ENCODE data around the gene SEMA3D. TPM values are rescaled to one million over a fixed set of nuclear protein-coding genes. Genes with fewer than 3 reads are reported as not detected.

The SEMA3D gene
- total and polyA plus RNA-seq, 12 donors: 0.80 to 9.3 (median 6.6) TPM

GRCh38 chr7:85102813-85103350 is 84.0 kb downstream of the SEMA3D start:
- Histone ChIP-seq H3K27ac (no peak overlapping the region), H3K4me3 (no peak overlapping the region), H3K36me3 (replicated peaks in 1 of 2) (no peaks in the 10 kb centered on the region), H3K4me1 (replicated peaks in 1 of 2) (peaks cover 5 to 16% of the 10 kb centered on the region in 2 donors), H3K27me3 (no peaks in the 10 kb centered on the region), H3K9me3 (replicated peaks in 1 of 3) (no peaks in the 10 kb centered on the region)
- intact Hi-C loops (cut with DNase I): no loop called here
- TF ChIP-seq POLR2A (IDR thresholded peaks at IDR 0.05): no peak
- TF ChIP-seq, protein P1, sequence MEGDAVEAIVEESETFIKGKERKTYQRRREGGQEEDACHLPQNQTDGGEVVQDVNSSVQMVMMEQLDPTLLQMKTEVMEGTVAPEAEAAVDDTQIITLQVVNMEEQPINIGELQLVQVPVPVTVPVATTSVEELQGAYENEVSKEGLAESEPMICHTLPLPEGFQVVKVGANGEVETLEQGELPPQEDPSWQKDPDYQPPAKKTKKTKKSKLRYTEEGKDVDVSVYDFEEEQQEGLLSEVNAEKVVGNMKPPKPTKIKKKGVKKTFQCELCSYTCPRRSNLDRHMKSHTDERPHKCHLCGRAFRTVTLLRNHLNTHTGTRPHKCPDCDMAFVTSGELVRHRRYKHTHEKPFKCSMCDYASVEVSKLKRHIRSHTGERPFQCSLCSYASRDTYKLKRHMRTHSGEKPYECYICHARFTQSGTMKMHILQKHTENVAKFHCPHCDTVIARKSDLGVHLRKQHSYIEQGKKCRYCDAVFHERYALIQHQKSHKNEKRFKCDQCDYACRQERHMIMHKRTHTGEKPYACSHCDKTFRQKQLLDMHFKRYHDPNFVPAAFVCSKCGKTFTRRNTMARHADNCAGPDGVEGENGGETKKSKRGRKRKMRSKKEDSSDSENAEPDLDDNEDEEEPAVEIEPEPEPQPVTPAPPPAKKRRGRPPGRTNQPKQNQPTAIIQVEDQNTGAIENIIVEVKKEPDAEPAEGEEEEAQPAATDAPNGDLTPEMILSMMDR (IDR thresholded peaks at IDR 0.05): no peak
- DNase-seq: no peak
- WGBS, 4 donors: 15 to 21% (median 17%) methylated on average over 2 of the region's 2 CpGs

DNA sequence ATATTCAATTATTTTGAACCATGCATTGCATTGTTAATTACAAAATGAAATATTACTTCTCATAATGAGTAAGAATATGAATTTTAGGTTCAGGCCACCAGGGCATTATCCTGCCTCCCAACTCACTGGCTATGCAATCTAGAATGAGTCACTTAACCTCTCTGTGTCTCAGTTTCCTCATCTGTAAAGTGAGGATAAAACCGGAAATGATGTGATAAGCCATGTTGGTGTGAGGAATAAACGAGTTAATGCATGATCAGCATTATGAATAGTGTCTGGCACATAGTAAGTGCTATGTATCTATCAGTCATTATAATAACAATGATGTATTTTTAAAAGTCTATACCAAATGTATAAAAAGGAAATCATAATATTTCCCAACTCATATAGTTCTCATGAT is 85.5 kb downstream of the SEMA3D start:
- no peaks in the 10 kb centered on the region for H3K27me3 ChIP-seq
- WGBS, 4 donors: 74 to 85% (median 82%) methylated on average over 2 of the region's 2 CpGs
- intact Hi-C loops (cut with DNase I): no loop called here

DNA sequence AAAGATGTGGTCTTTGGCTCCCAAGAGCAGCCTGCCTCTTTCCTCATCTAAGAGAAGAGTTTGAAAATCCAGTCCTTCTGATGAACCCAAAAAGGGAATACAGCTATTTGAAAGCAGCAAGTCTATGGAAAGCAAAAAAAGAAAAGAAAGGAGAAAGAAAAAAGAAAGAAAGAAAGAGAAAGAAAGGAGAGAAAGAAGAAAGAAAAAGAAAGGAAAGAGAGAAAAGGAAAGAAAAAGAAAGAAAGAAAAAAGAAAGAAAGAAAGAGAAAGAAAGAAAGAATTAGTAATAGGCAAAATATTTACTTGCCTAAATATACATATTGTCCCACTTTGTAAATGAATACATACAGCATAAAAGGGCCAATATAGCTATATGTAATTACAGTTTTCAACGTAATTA is 89.0 kb downstream of the SEMA3D start:
- H3K4me1 ChIP-seq (replicated peaks in 1 of 2): no peaks in the 10 kb centered on the region
- intact Hi-C loops (cut with DNase I): no loop called here
- no peak overlapping the region for H3K4me3 ChIP-seq
- H3K9me3 ChIP-seq (replicated peaks in 1 of 3): no peaks in the 10 kb centered on the region
- no peak for DNase-seq
- TF ChIP-seq, protein P1 (IDR thresholded peaks at IDR 0.05): no peak
- TF ChIP-seq POLR2A (IDR thresholded peaks at IDR 0.05): no peak
- no peak overlapping the region for H3K27ac ChIP-seq
- 50 to 79% (median 73%) methylated on average over 1 of the region's 1 CpG for WGBS, 4 donors
- H3K36me3 ChIP-seq (replicated peaks in 1 of 2): no peaks in the 10 kb centered on the region
- no peaks in the 10 kb centered on the region for H3K27me3 ChIP-seq

More for the DNA sequence above, 85.5 kb downstream of the SEMA3D start:
- Histone ChIP-seq H3K4me3 (no peak overlapping the region), H3K4me1 (replicated peaks in 1 of 2) (peaks cover 5 to 16% of the 10 kb centered on the region in 2 donors), H3K9me3 (replicated peaks in 1 of 3) (no peaks in the 10 kb centered on the region), H3K27ac (no peak overlapping the region), H3K36me3 (replicated peaks in 1 of 2) (no peaks in the 10 kb centered on the region)
- no peak for TF ChIP-seq POLR2A (IDR thresholded peaks at IDR 0.05)
- TF ChIP-seq, protein P1 (IDR thresholded peaks at IDR 0.05): no peak
- DNase-seq: no peak

GRCh38 chr7:85095806-85096205 is 91.0 kb downstream of the SEMA3D start:
- Histone ChIP-seq H3K4me1 (replicated peaks in 1 of 2) (no peaks in the 10 kb centered on the region), H3K36me3 (replicated peaks in 1 of 2) (no peaks in the 10 kb centered on the region), H3K9me3 (replicated peaks in 1 of 3) (no peaks in the 10 kb centered on the region), H3K4me3 (no peak overlapping the region), H3K27me3 (no peaks in the 10 kb centered on the region), H3K27ac (no peak overlapping the region)
- DNase-seq: no peak
- intact Hi-C loops (cut with DNase I): no loop called here
- WGBS, 4 donors: 64 to 77% (median 73%) methylated on average over 2 of the region's 2 CpGs
- TF ChIP-seq POLR2A (IDR thresholded peaks at IDR 0.05): no peak
- TF ChIP-seq, protein P1 (IDR thresholded peaks at IDR 0.05): no peak
